ENCODE results near the gene MRPL24.

The MRPL24 gene

DNA sequence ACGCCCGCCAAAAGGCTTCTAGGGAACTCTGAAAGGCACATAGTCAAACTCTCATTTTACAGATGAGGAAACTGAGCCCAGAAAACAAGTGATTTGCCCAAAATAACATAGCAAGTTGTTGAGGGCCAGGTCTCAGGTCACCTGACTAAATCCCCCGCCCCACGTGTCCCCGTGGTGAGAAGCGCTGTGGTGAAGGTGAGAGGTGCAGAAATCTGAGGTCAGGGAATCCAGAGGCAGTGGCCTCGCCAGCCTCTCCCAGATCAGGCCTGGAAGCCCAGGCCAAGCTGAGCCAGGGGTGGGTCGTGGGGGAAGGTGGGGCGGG, 5.5 kb upstream of the MRPL24 start (continued):
- TF ChIP-seq, protein P1, sequence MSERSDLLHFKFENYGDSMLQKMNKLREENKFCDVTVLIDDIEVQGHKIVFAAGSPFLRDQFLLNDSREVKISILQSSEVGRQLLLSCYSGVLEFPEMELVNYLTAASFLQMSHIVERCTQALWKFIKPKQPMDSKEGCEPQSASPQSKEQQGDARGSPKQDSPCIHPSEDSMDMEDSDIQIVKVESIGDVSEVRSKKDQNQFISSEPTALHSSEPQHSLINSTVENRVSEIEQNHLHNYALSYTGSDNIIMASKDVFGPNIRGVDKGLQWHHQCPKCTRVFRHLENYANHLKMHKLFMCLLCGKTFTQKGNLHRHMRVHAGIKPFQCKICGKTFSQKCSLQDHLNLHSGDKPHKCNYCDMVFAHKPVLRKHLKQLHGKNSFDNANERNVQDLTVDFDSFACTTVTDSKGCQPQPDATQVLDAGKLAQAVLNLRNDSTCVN (tag by site-specific recombination; optimal IDR thresholded peaks at IDR 0.05), result no peak
- TF ChIP-seq ZBTB7A (tag by site-specific recombination; IDR thresholded peaks at IDR 0.05; ENCODE audit: low read depth) (no peak), ZNF24 (tag by site-specific recombination; IDR thresholded peaks at IDR 0.05) (no peak), SETDB1 (IDR thresholded peaks at IDR 0.05; ENCODE audit: insufficient read length, low read length) (no peak), ZNF292 (tag by site-specific recombination; IDR thresholded peaks at IDR 0.05; ENCODE audit: borderline replicate concordance, low read depth) (no peak), ZNF175 (tag by site-specific recombination; IDR thresholded peaks at IDR 0.05) (no peak), ZNF48 (tag by site-specific recombination; IDR thresholded peaks at IDR 0.05) (no peak), ZNF585B (tag by site-specific recombination; IDR thresholded peaks at IDR 0.05) (no peak)
- TF ChIP-seq, protein P2, sequence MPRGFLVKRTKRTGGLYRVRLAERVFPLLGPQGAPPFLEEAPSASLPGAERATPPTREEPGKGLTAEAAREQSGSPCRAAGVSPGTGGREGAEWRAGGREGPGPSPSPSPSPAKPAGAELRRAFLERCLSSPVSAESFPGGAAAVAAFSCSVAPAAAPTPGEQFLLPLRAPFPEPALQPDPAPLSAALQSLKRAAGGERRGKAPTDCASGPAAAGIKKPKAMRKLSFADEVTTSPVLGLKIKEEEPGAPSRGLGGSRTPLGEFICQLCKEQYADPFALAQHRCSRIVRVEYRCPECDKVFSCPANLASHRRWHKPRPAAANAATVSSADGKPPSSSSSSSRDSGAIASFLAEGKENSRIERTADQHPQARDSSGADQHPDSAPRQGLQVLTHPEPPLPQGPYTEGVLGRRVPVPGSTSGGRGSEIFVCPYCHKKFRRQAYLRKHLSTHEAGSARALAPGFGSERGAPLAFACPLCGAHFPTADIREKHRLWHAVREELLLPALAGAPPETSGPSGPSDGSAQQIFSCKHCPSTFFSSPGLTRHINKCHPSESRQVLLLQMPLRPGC (tag by site-specific recombination; IDR thresholded peaks at IDR 0.05), result no peak

DNA sequence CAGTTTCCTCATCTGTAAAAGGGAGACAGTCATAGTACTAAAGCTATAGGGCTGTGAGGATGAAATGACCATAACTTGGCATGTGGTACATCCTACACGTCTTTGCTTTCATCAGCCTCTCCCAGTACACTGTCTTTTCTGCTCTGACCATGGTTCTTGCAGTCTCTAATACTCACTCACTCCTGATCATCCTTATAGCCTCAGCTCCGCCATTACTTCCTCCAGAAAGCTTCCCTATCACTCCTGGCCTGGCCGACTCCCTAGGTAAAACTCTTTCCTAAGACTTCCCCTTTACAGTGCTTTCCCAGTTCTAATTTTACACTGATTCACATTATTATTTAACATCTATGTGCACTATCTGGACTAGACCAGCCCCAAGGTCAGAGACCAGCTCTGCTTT, 5.0 kb upstream of the MRPL24 start:
- CTCF ChIA-PET, result interaction anchor here (0.8 to 1.5 kb wide), 3 partner anchors 18 to 115 kb away, joined by 3 to 5 read pairs (median 3); partner anchors contain the start of genes ISG20L2, METTL25B and NTRK1
- H3K36me3 ChIP-seq (ENCODE audit: control insufficient read depth in 2 of 2, insufficient read depth in 1 of 2, low read length in 2 of 2), result peaks cover 0 to 51% of the 10 kb centered on the region in 2 experiments; a peak in 1 of 3 replicates
- POLR2A ChIA-PET, result interaction anchor here (0.7 to 3.1 kb wide), 3 partner anchors 17 to 31 kb away, joined by 6 to 24 read pairs (median 19); partner anchors contain the start of genes ISG20L2, METTL25B and PRCC
- H3K27ac ChIP-seq (ENCODE audit: extremely low read depth, low read depth, low read length), result peak overlapping the region; percentile 92
- TF ChIP-seq ZNF274 (IDR thresholded peaks at IDR 0.05; ENCODE audit: low read length) (no peak), ZNF274 (tag by site-specific recombination; IDR thresholded peaks at IDR 0.05; ENCODE audit: borderline replicate concordance) (no peak), HOXC10 (CRISPR knock-in tag; IDR thresholded peaks at IDR 0.05) (no peak), WT1 (tag by site-specific recombination; IDR thresholded peaks at IDR 0.05) (no peak), ZNF37A (tag by site-specific recombination; IDR thresholded peaks at IDR 0.05) (no peak), ZNF146 (tag by site-specific recombination; IDR thresholded peaks at IDR 0.05) (no peak), ZXDB (tag by site-specific recombination; IDR thresholded peaks at IDR 0.05) (no peak), ZNF10 (tag by site-specific recombination; IDR thresholded peaks at IDR 0.05) (no peak), ZNF202 (tag by site-specific recombination; IDR thresholded peaks at IDR 0.05; ENCODE audit: borderline replicate concordance) (no peak), SALL2 (tag by site-specific recombination; IDR thresholded peaks at IDR 0.05; ENCODE audit: borderline replicate concordance) (no peak), GLIS2 (tag by site-specific recombination; IDR thresholded peaks at IDR 0.05) (no peak), ZNF2 (tag by site-specific recombination; IDR thresholded peaks at IDR 0.05) (no peak), ZNF248 (tag by site-specific recombination; IDR thresholded peaks at IDR 0.05) (no peak), ZNF423 (tag by site-specific recombination; IDR thresholded peaks at IDR 0.05) (no peak), ZNF561 (tag by site-specific recombination; IDR thresholded peaks at IDR 0.05; ENCODE audit: borderline replicate concordance) (no peak), YY2 (tag by site-specific recombination; IDR thresholded peaks at IDR 0.05) (no peak), ZIC2 (tag by site-specific recombination; IDR thresholded peaks at IDR 0.05) (no peak), KLF10 (tag by site-specific recombination; IDR thresholded peaks at IDR 0.05) (no peak), HOXA7 (CRISPR knock-in tag; IDR thresholded peaks at IDR 0.05; ENCODE audit: borderline replicate concordance) (no peak)
- TF ChIP-seq, protein P3, sequence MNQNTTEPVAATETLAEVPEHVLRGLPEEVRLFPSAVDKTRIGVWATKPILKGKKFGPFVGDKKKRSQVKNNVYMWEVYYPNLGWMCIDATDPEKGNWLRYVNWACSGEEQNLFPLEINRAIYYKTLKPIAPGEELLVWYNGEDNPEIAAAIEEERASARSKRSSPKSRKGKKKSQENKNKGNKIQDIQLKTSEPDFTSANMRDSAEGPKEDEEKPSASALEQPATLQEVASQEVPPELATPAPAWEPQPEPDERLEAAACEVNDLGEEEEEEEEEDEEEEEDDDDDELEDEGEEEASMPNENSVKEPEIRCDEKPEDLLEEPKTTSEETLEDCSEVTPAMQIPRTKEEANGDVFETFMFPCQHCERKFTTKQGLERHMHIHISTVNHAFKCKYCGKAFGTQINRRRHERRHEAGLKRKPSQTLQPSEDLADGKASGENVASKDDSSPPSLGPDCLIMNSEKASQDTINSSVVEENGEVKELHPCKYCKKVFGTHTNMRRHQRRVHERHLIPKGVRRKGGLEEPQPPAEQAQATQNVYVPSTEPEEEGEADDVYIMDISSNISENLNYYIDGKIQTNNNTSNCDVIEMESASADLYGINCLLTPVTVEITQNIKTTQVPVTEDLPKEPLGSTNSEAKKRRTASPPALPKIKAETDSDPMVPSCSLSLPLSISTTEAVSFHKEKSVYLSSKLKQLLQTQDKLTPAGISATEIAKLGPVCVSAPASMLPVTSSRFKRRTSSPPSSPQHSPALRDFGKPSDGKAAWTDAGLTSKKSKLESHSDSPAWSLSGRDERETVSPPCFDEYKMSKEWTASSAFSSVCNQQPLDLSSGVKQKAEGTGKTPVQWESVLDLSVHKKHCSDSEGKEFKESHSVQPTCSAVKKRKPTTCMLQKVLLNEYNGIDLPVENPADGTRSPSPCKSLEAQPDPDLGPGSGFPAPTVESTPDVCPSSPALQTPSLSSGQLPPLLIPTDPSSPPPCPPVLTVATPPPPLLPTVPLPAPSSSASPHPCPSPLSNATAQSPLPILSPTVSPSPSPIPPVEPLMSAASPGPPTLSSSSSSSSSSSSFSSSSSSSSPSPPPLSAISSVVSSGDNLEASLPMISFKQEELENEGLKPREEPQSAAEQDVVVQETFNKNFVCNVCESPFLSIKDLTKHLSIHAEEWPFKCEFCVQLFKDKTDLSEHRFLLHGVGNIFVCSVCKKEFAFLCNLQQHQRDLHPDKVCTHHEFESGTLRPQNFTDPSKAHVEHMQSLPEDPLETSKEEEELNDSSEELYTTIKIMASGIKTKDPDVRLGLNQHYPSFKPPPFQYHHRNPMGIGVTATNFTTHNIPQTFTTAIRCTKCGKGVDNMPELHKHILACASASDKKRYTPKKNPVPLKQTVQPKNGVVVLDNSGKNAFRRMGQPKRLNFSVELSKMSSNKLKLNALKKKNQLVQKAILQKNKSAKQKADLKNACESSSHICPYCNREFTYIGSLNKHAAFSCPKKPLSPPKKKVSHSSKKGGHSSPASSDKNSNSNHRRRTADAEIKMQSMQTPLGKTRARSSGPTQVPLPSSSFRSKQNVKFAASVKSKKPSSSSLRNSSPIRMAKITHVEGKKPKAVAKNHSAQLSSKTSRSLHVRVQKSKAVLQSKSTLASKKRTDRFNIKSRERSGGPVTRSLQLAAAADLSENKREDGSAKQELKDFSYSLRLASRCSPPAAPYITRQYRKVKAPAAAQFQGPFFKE (tag by site-specific recombination; IDR thresholded peaks at IDR 0.05; ENCODE audit: borderline replicate concordance), result no peak
- TF ChIP-seq, protein P4, sequence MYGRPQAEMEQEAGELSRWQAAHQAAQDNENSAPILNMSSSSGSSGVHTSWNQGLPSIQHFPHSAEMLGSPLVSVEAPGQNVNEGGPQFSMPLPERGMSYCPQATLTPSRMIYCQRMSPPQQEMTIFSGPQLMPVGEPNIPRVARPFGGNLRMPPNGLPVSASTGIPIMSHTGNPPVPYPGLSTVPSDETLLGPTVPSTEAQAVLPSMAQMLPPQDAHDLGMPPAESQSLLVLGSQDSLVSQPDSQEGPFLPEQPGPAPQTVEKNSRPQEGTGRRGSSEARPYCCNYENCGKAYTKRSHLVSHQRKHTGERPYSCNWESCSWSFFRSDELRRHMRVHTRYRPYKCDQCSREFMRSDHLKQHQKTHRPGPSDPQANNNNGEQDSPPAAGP (tag by site-specific recombination; IDR thresholded peaks at IDR 0.05), result no peak
- H3K4me1 ChIP-seq (ENCODE audit: control insufficient read depth, insufficient read depth, low read length), result peaks cover 11% of the 10 kb centered on the region; the same call in 1 of the 2 replicates
- no peak overlapping the region for H3K4me3 ChIP-seq (ENCODE audit: low read depth, low read length)
- H3K9me3 ChIP-seq (ENCODE audit: control insufficient read depth, insufficient read depth, low read depth, low read length), result no peaks in the 10 kb centered on the region

All from HEK293 (cell line).